H1 (cell line): ENCODE results near the gene GALNT9. TPM values are rescaled to one million over a fixed set of nuclear protein-coding genes. Genes with fewer than 3 reads are reported as not detected.

ENCODE experiments used
- CTCF ChIA-PET: fragments of 300-600 bp; sonication (Branson Sonifier 250); formaldehyde crosslinking; loops from one replicate; lab custom pipeline; 2021; ENCODE audit not compliant: partially characterized antibody; lab: Charles Lee
- POLR2A ChIA-PET: fragments of 300-600 bp; sonication (Branson Sonifier 250); formaldehyde crosslinking; loops from one replicate; lab custom pipeline; 2021; ENCODE audit warnings: inconsistent platforms; ENCODE audit not compliant: partially characterized antibody; lab: Charles Lee
- DNase-seq, 2 experiments: peaks; one replicate each; pipeline versions ENCODE4 v3.0.0 to v3.0.0-alpha.2; 2010 to 2022; ENCODE audit warnings: low spot score in 2 of 2, low read depth in 1 of 2, mixed read lengths in 1 of 2
- FAIRE-seq: peaks from 2 replicates; lab custom pipeline; 2011; peaks lifted over from hg19 to GRCh38; lab: Jason Lieb, UNC
- H2AFZ ChIP-seq: 2 replicates; pipeline ENCODE4 v1.8.1; 2012; ENCODE audit warnings: low read length, inconsistent platforms
- H2AK5ac ChIP-seq: 2 replicates; pipeline ENCODE4 v1.6.1; 2013; ENCODE audit warnings: low read depth, low read length
- H2BK120ac ChIP-seq: replicated peaks from 2 replicates; pipeline ENCODE3; 2013; ENCODE audit warnings: low read depth, low read length, inconsistent platforms
- H2BK12ac ChIP-seq: 2 replicates; pipeline ENCODE4 v1.6.1; 2013; ENCODE audit warnings: low read depth, low read length
- H2BK15ac ChIP-seq: 2 replicates; pipeline ENCODE4 v1.6.1; 2013; ENCODE audit warnings: low read length
- H2BK20ac ChIP-seq: 2 replicates; pipeline ENCODE4 v1.6.1; 2013; ENCODE audit warnings: low read length
- H2BK5ac ChIP-seq: 2 replicates; pipeline ENCODE4 v1.6.1; 2013; ENCODE audit warnings: low read depth, low read length
- H3K14ac ChIP-seq: 2 replicates; pipeline ENCODE4 v1.6.1; 2013; ENCODE audit warnings: inconsistent platforms; ENCODE audit not compliant: insufficient read length
- H3K18ac ChIP-seq: 2 replicates; pipeline ENCODE4 v1.6.1; 2013; ENCODE audit warnings: low read length; ENCODE audit errors: extremely low read depth
- H3K23ac ChIP-seq: 2 replicates; pipeline ENCODE4 v1.6.1; 2013; ENCODE audit warnings: inconsistent platforms; ENCODE audit not compliant: insufficient read length
- H3K23me2 ChIP-seq: 2 replicates; pipeline ENCODE4 v1.6.1; 2013; ENCODE audit warnings: low read depth, low read length
- H3K27ac ChIP-seq: 2 replicates; pipeline ENCODE4 v1.6.1; 2011; ENCODE audit warnings: low read depth, low read length, inconsistent platforms
- H3K27me3 ChIP-seq, 4 experiments: replicated peaks in 1 of 4; 1 replicate in 1 of 4; 2 replicates in 3 of 4; pipeline versions ENCODE4 v1.6.1 to v1.8.1; 2011 to 2013; ENCODE audit warnings: low read length in 3 of 4, mild to moderate bottlenecking in 3 of 4, inconsistent platforms in 2 of 4, mixed read lengths in 2 of 4, moderate library complexity in 1 of 4; ENCODE audit not compliant: control insufficient read depth in 3 of 4, insufficient read depth in 3 of 4; ENCODE audit errors: extremely low read depth in 1 of 4
- H3K36me3 ChIP-seq, 4 experiments: 2 replicates each; pipeline versions ENCODE4 v1.6.1 to v1.8.1; 2011 to 2013; ENCODE audit warnings: mild to moderate bottlenecking in 4 of 4, low read length in 3 of 4, moderate library complexity in 2 of 4, control low read depth in 1 of 4, inconsistent platforms in 1 of 4; ENCODE audit not compliant: insufficient read depth in 4 of 4, control insufficient read depth in 2 of 4
- H3K4ac ChIP-seq: replicated peaks from 2 replicates; pipeline ENCODE3; 2013; ENCODE audit warnings: low read length, low read depth, mixed read lengths, inconsistent platforms; ENCODE audit not compliant: insufficient read length
- H3K4me1 ChIP-seq, 4 experiments: replicated peaks in 1 of 4; 1 replicate in 1 of 4; 2 replicates in 3 of 4; pipeline versions ENCODE4 v1.6.1 to v1.8.1; 2011 to 2013; ENCODE audit warnings: low read length in 3 of 4, inconsistent platforms in 2 of 4, mixed read lengths in 1 of 4; ENCODE audit not compliant: insufficient read depth in 4 of 4, control insufficient read depth in 3 of 4
- H3K4me2 ChIP-seq, 2 experiments: 2 replicates each; pipeline versions ENCODE4 v1.6.1 to v1.8.1; 2011 to 2013; ENCODE audit warnings: low read depth in 2 of 2, low read length in 2 of 2, control low read depth in 1 of 2, inconsistent platforms in 1 of 2, mild to moderate bottlenecking in 1 of 2; ENCODE audit not compliant: insufficient read depth in 1 of 2
- H3K4me3 ChIP-seq, 4 experiments: fragments of 200-600, 300-600 bp in 1 of 4; sonication (generic), shearing (Covaris generic), sonication (Bioruptor Twin) in 1 of 4; 2 replicates each; pipeline versions ENCODE4 v1.5.1 to v1.8.1; 2011 to 2016; ENCODE audit warnings: low read length in 4 of 4, low read depth in 3 of 4, control low read depth in 2 of 4, inconsistent platforms in 2 of 4, mild to moderate bottlenecking in 2 of 4, mixed read lengths in 1 of 4, moderate library complexity in 1 of 4; ENCODE audit not compliant: insufficient read depth in 2 of 4; ENCODE audit errors: extremely low read depth in 1 of 4
- H3K56ac ChIP-seq: replicated peaks from 2 replicates; pipeline ENCODE3; 2013; ENCODE audit warnings: low read depth, mild to moderate bottlenecking, mixed read lengths, low read length, inconsistent platforms; ENCODE audit not compliant: insufficient read length
- H3K79me1 ChIP-seq: 2 replicates; pipeline ENCODE4 v1.6.1; 2013; ENCODE audit warnings: low read depth, low read length, control low read depth
- H3K79me2 ChIP-seq, 2 experiments: 2 replicates each; pipeline versions ENCODE4 v1.6.1 to v1.8.1; 2012 to 2013; ENCODE audit warnings: low read length in 2 of 2, mild to moderate bottlenecking in 2 of 2, inconsistent platforms in 1 of 2; ENCODE audit not compliant: insufficient read depth in 2 of 2, control insufficient read depth in 1 of 2
- H3K9ac ChIP-seq, 4 experiments: replicated peaks in 1 of 4; 1 replicate in 1 of 4; 2 replicates in 3 of 4; pipeline versions ENCODE4 v1.6.1 to v1.8.1; 2011 to 2013; ENCODE audit warnings: low read depth in 3 of 4, low read length in 3 of 4, control low read depth in 2 of 4, mild to moderate bottlenecking in 2 of 4, moderate library complexity in 2 of 4, inconsistent platforms in 1 of 4; ENCODE audit errors: extremely low read depth in 1 of 4
- H3K9me3 ChIP-seq, 2 experiments: 2 replicates each; pipeline versions ENCODE4 v1.6.1 to v1.8.1; 2012 to 2013; ENCODE audit warnings: mild to moderate bottlenecking in 2 of 2, moderate library complexity in 2 of 2, control low read depth in 1 of 2, inconsistent platforms in 1 of 2, low read depth in 1 of 2, low read length in 1 of 2, mixed read lengths in 1 of 2; ENCODE audit not compliant: insufficient read depth in 2 of 2
- H4K20me1 ChIP-seq, 2 experiments: replicated peaks in 1 of 2; 2 replicates each; pipeline versions ENCODE3 to v1.8.1; 2011 to 2013; ENCODE audit warnings: inconsistent platforms in 2 of 2, low read length in 2 of 2, mild to moderate bottlenecking in 1 of 2; ENCODE audit not compliant: insufficient read depth in 2 of 2, control insufficient read depth in 1 of 2
- H4K5ac ChIP-seq: 2 replicates; pipeline ENCODE4 v1.6.1; 2013; ENCODE audit warnings: low read length, low read depth, mixed read lengths, inconsistent platforms; ENCODE audit not compliant: insufficient read length
- H4K8ac ChIP-seq: 2 replicates; pipeline ENCODE4 v1.8.0; 2013; ENCODE audit warnings: mild to moderate bottlenecking, moderate library complexity, low read length, inconsistent platforms; ENCODE audit not compliant: insufficient read depth; ENCODE audit errors: extremely low read depth
- H4K91ac ChIP-seq: replicated peaks from 2 replicates; pipeline ENCODE3; 2013; ENCODE audit warnings: low read length, mixed read lengths, inconsistent platforms; ENCODE audit not compliant: insufficient read length
- ASH2L ChIP-seq: fragments of 200-600, 300-600 bp; sonication (generic); IDR thresholded peaks from one replicate; pipeline ENCODE4 v1.7.1; 2017; ENCODE audit warnings: low read length
- JUND ChIP-seq: IDR thresholded peaks from 2 replicates; pipeline ENCODE4 v1.6.1; 2011; ENCODE audit warnings: mild to moderate bottlenecking, improper control_type of control experiment, low read length
- POLR2A ChIP-seq, 2 experiments: IDR thresholded peaks; 1 replicate in 1 of 2; 2 replicates in 1 of 2; pipeline ENCODE4 v1.6.1; 2011; ENCODE audit warnings: low read depth in 2 of 2, low read length in 2 of 2, mild to moderate bottlenecking in 2 of 2; ENCODE audit errors: control extremely low read depth in 1 of 2
- SIN3A ChIP-seq, 2 experiments: IDR thresholded peaks in 1 of 2; conservative IDR thresholded peaks in 1 of 2; 2 replicates each; pipeline ENCODE4 v1.6.1; 2011 to 2012; ENCODE audit warnings: low read length in 2 of 2, improper control_type of control experiment in 1 of 2, low read depth in 1 of 2, mild to moderate bottlenecking in 1 of 2
- WGBS, 2 experiments: shearing (Covaris generic) in 1 of 2; methylation state at CpG; one replicate each; pipeline versions ENCODE4 v1.1.6 to v1.1.7; 2013 to 2015; ENCODE audit warnings: low lambda C conversion rate in 2 of 2, mixed read lengths in 2 of 2, inconsistent platforms in 1 of 2, low coverage in 1 of 2, missing lambda C conversion rate in 1 of 2; ENCODE audit not compliant: insufficient replicate concordance in 2 of 2, insufficient coverage in 1 of 2, insufficient read length in 1 of 2; ENCODE audit errors: extremely low coverage in 1 of 2, missing lambda C conversion rate in 1 of 2; 5-methylcytosine and 5-hydroxymethylcytosine counted together
- polyA plus RNA-seq, 7 experiments: library from polyadenylated mRNA; depleted of rRNA in 3 of 7; stranded (reverse) in 5 of 7; unstranded in 2 of 7; fragments of >200 nt in 5 of 7; fragments of 200-250 nt in 2 of 7; gene quantifications; 1 replicate in 5 of 7; 2 replicates in 1 of 7; 4 replicates in 1 of 7; pipeline versions ENCODE4 v1.2.1 to v1.2.3, GENCODE V29; 2011 to 2013; ENCODE audit warnings: missing spikeins in 2 of 7, mixed read lengths in 2 of 7
- total RNA-seq: library from RNA; stranded (reverse); fragmentation: NEBNext Ultra II Directional; extraction: Animal tissue kit (Norgen Biotek cat#: 25700); gene quantifications from 2 replicates; pipeline ENCODE4 v1.2.1, GENCODE V29; 2021
- TF ChIP-seq, protein P1 (sequence below): IDR thresholded peaks from 2 replicates; pipeline ENCODE4 v1.6.1; 2012; ENCODE audit warnings: inconsistent platforms

The GALNT9 gene
- total and polyA plus RNA-seq, 2 of the 8 experiments (the other 6 are each of a cell fraction or from before 2014, with no cell fraction given), result 2.0 to 3.6 TPM

GRCh38 chr12:132345126-132345525 is 15.7 kb upstream of the GALNT9 start:
- Histone ChIP-seq H3K4ac (no peak overlapping the region), H3K4me2 (no peak overlapping the region), H3K27ac (no peak overlapping the region), H3K9me3 (0 out of 4 replicates have a peak, but pooled peaks cover 0 to 3% of the 10 kb centered on the region in 2 experiments), H3K4me1 (peaks cover 0 to 2% (median 2%) of the 10 kb centered on the region in 4 experiments; a peak in 3 of 7 replicates), H3K56ac (no peak overlapping the region), H4K5ac (no peak overlapping the region), H3K4me3 (no peak overlapping the region), H2BK15ac (no peak overlapping the region), H2AFZ (no peak overlapping the region), H3K79me2 (no peaks in the 10 kb centered on the region), H3K79me1 (no peaks in the 10 kb centered on the region), H2AK5ac (no peak overlapping the region), H3K23me2 (peaks cover 12% of the 10 kb centered on the region), H4K20me1 (peaks cover 0 to 13% of the 10 kb centered on the region in 2 experiments), H3K18ac (no peak overlapping the region), H2BK12ac (no peak overlapping the region), H3K14ac (no peak overlapping the region), H2BK20ac (no peak overlapping the region), H4K8ac (peak overlapping the region; percentile 80; the same call in 1 of the 2 replicates), H4K91ac (no peak overlapping the region), H3K23ac (no peak overlapping the region), H3K36me3 (no peaks in the 10 kb centered on the region), H3K9ac (no peak overlapping the region), H3K27me3 (peaks cover 1 to 13% (median 8%) of the 10 kb centered on the region in 4 experiments), H2BK5ac (no peak overlapping the region), H2BK120ac (no peak overlapping the region)
- WGBS, 2 experiments, result 80% methylated on average over 10 of the region's 17 CpGs; no CpG with 5 or more reads in 1 of the 2 experiments
- FAIRE-seq, result no peak
- TF ChIP-seq, protein P1, sequence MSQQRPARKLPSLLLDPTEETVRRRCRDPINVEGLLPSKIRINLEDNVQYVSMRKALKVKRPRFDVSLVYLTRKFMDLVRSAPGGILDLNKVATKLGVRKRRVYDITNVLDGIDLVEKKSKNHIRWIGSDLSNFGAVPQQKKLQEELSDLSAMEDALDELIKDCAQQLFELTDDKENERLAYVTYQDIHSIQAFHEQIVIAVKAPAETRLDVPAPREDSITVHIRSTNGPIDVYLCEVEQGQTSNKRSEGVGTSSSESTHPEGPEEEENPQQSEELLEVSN, result no peak
- TF ChIP-seq JUND (no peak), ASH2L (no peak), SIN3A (conservative IDR thresholded peaks at IDR 0.05 in 1 of 2, IDR thresholded peaks at IDR 0.05 in 1 of 2; ENCODE audit: low read depth in 1 of 2, low read length in 2 of 2) (no peak), POLR2A (IDR thresholded peaks at IDR 0.05; ENCODE audit: control extremely low read depth in 1 of 2, low read depth in 2 of 2, low read length in 2 of 2) (no peak)
- POLR2A ChIA-PET, result no interaction called here
- no peak for DNase-seq
- CTCF ChIA-PET, result interaction anchor here (0.6 to 4.9 kb wide), 7 partner anchors 11 to 191 kb away, joined by 3 to 28 read pairs (median 9); no protein-coding TSS in a partner anchor
